Measurements from ENCODE around the gene ZYG11B.

DNA sequence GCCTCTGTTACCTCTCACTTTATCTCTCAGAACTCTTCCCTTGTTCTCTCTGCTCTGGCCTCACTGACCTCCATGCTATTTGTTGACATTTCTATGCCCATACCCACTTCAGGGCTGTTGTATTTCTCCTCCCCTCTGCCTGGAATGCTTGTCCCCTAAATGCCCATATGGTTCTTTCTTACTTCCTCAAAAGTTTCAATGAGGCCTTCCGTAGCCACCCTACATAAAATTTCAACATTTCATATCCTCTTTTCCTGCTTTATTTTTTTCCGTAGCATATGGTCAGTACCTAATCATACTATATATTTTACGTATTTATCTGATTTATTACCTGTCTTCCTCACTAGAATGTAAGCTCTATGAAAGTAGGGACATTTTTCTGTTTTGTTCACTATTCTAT, 69.2 kb downstream of the ZYG11B start:
- TF ChIP-seq TAF1 (IDR thresholded peaks at IDR 0.05; ENCODE audit: low read depth, low read length), result no peak
- TF ChIP-seq POLR2A (IDR thresholded peaks at IDR 0.05; ENCODE audit: low read depth, low read length), result no peak
- no peak for TF ChIP-seq POLR2AphosphoS5 (IDR thresholded peaks at IDR 0.05; ENCODE audit: low read depth, low read length)
